IPS DF 19.7 (cell line): ENCODE data around the gene FBXL20.

Source experiments
- DNase-seq: peaks from one replicate; pipeline ENCODE4 v3.0.0-alpha.2; 2013; ENCODE audit warnings: low read depth, low spot score

Gene FBXL20

GRCh38 chr17:39225959-39226683 is 175.3 kb downstream of the FBXL20 start:
- peak; percentile 70 for DNase-seq

- no peak for DNase-seq
Observed at GRCh38 chr17:39225308-39225958, 176.0 kb downstream of the FBXL20 start, which contains the start of gene STAC2. Gene STAC2, minus strand, starts transcription at chr17:39225945. Its CDS starts 443 bp downstream, at chr17:39225502.

- DNase-seq: no peak
Observed at GRCh38 chr17:39224778-39225307, 176.6 kb downstream of the FBXL20 start.

- DNase-seq: no peak
Observed at GRCh38 chr17:39223907-39224777, 177.3 kb downstream of the FBXL20 start.

- no peak for DNase-seq
Observed at GRCh38 chr17:39222866-39223834, 178.3 kb downstream of the FBXL20 start.

GRCh38 chr17:39222151-39222550 is 179.3 kb downstream of the FBXL20 start:
- DNase-seq: no peak

- DNase-seq: no peak
Observed at GRCh38 chr17:39221572-39221971, 179.9 kb downstream of the FBXL20 start.

GRCh38 chr17:39219647-39220154 is 181.7 kb downstream of the FBXL20 start:
- no peak for DNase-seq

- DNase-seq: no peak
Observed at GRCh38 chr17:39218906-39219305, 182.5 kb downstream of the FBXL20 start.

- no peak for DNase-seq
Observed at GRCh38 chr17:39217734-39218369, 183.6 kb downstream of the FBXL20 start.

- no peak for DNase-seq
Observed at GRCh38 chr17:39213852-39214251, 187.6 kb downstream of the FBXL20 start.

- DNase-seq: no peak
Observed at GRCh38 chr17:39212841-39213480, 188.5 kb downstream of the FBXL20 start.

GRCh38 chr17:39212195-39212810 is 189.1 kb downstream of the FBXL20 start:
- DNase-seq: no peak

GRCh38 chr17:39210093-39210434 is 191.4 kb downstream of the FBXL20 start:
- no peak for DNase-seq

GRCh38 chr17:39209317-39210092 is 191.9 kb downstream of the FBXL20 start:
- DNase-seq: no peak

- no peak for DNase-seq
Observed at GRCh38 chr17:39208893-39209292, 192.5 kb downstream of the FBXL20 start.

GRCh38 chr17:39208136-39208535 is 193.3 kb downstream of the FBXL20 start:
- no peak for DNase-seq

- no peak for DNase-seq
Observed at GRCh38 chr17:39205112-39205526, 196.3 kb downstream of the FBXL20 start.
